Suppressor macrophage treated with lipopolysaccharide for 4 hours (primary cell): Measurements from ENCODE around the gene EIF2S2.

Source experiments
- DNase-seq: peaks from one replicate; pipeline ENCODE4 v3.0.0-alpha.2; 2020

Gene EIF2S2

DNA sequence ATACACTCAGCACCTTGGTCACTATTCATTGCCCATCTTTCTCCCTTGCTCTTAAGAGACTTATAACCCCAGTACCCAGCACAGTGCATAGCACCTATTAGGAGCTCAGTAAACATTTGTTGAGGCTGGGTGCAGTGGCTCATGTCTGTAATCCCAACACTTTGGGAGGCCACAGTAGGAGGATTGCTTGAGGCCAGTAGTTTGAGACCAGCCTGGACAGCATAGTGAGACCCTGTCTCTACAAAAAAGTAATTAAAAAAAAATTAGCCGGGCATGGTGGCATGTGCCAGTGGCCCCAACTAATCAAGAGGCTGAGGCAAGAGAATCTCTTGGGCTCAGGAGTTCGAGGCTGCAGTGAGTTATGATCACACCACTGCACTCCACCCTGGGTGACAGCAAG is 8.2 kb upstream of the EIF2S2 start:
- DNase-seq = no peak

DNA sequence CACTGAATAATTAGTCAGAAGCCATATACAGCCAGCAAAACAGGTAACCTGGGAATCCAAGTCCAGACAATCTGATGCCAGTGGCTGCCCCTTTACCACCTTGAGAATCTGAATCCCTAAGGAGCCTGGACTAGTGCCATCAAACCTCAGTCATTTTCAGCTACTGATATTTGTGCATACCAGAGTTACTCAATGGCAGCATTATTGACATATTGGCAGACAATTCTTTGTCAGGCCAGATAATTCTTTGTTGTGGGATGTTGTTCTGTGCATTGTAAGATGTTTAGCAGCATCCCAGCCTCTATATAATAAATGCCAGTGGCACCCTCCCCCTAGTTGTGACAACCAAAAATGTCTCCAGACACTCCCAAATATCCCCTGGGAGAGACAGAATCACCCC is 3.2 kb upstream of the EIF2S2 start:
- DNase-seq = no peak

GRCh38 chr20:34114809-34115208 is 2.8 kb upstream of the EIF2S2 start:
- DNase-seq = no peak

- peak; percentile 52 for DNase-seq
Measured at GRCh38 chr20:34112600-34113101, 608 bp upstream of the EIF2S2 start.

GRCh38 chr20:34110745-34111641 is 1.1 kb downstream of the EIF2S2 start:
- DNase-seq = peak; percentile 66

DNA sequence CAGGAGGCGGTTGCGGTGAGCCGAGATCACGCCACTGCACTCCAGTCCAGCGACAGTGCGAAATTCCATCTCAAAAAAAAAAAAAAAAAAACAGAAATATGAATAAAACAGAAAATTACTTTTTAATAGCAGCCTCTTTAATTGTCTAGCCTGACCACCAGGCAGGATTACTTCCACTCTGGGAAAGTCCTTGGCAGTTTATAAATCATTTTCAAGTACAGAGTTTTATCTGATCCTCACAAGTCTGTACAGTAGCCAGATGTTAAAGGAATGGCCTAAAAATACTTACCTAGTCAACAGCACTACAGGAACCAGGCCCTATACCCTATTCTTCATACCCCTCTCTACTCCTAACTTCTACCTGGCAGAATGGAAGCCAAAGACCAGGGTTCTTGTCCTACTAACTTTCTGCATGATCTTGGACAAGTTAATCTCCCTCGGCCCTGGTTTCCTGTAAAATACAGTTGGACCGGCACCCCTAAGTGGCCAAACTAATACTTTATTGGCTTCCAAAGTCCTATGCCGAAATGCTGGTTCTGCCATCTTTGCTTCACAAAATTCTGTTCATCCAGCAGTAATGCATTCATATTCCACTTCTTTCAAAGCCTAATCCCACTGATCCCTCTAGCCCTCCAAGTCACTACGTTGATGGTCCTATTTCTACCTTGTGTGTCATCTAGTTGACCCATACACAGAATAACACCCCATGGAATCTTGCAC is 1.9 kb downstream of the EIF2S2 start:
- DNase-seq = no peak

DNA sequence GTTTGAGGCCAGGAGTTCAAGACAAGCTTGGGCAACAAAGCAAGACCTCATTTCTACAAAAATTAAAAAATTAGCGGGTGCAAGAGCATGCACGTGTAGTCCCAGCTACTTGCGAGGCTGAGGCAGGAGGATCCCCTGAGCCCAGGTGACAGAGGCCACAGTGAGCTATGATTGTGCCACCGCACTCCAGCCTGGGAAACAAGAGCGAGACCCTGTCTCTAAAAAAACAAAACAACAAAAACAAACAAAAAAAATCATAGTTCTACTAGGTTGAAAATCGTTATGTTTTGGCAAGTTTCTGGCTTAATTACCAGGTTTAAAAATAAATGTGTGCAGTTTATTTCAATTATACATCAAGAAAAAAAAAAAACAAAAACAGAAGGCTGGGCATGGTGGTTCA is 2.6 kb downstream of the EIF2S2 start:
- no peak for DNase-seq

- DNase-seq = no peak
Measured at GRCh38 chr20:34108616-34109174, 3.3 kb downstream of the EIF2S2 start.

DNA sequence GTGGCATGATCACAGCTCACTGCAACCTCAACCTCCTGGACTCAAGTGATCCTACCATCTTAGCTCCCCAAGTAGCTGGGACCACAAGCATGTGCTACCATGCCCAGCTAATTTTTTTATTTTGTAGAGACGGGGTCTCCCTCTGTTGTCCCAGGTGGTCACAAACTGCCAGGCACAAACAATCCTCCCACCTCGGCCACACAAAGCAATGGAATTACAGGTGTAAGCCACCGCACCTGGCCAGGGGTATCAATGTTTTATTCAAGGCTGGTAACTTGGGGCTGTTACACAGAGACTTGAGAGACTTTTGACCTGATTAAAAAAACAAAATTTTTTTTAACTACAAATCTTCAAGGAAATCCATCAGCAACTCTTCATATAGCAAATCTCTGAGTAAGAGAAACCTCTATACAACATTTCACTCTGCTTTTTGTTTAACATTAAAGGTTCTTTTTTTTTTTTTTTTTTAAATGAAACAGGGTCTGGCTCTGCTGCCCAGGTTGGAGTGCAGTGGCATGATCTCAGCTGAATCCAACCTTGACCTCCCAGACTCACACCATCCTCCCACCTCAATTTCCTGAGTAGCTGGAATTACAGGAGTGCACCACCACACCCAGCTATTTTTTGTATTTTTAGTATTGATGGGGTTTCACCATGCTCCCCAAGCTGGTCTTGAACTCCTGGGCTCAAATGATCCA is 5.9 kb downstream of the EIF2S2 start:
- no peak for DNase-seq

DNA sequence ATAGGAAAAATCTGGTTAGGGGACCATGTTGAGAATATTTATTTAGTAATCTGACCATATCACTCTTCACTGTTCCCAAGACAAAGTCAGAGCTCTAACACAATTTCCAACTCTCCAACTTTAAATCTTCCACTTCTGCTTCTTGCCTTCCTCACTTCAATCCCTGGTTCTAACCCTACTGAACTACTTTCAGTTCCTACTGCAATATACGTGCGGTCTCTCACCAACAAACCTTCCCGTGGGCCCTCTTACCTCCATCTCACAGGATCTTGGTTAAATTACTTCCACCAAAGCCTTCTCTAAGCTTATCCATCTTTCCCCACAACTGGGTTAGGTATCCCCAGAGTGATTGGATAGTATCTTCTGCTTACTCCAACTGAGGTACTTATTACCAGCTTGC is 8.0 kb downstream of the EIF2S2 start:
- peak; percentile 31 for DNase-seq

GRCh38 chr20:34102342-34102741 is 9.7 kb downstream of the EIF2S2 start:
- no peak for DNase-seq

DNA sequence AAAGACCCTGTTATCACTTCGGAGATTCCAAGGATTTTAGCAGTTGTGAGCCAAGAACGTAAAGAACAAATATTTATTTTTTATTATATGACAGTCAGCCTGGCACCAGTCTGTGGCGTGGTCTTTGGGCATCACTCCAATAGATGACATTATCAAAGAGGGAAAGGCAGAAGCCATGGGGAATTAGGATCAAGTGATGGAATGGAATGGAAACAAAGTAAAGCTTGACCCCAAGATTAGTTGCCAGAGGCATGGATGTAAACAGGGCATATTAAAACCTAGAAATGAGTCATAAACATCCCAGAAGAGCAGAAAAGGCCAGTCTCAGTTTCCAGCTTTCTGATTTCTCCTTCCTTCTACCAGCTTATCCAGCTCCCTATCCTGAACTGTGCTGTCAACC is 11.5 kb downstream of the EIF2S2 start:
- no peak for DNase-seq

GRCh38 chr20:34099675-34100074 is 12.4 kb downstream of the EIF2S2 start:
- DNase-seq = no peak

- DNase-seq = no peak
Measured at GRCh38 chr20:34098570-34098969, 13.5 kb downstream of the EIF2S2 start.

GRCh38 chr20:34096699-34097444 is 15.2 kb downstream of the EIF2S2 start:
- DNase-seq = no peak

- no peak for DNase-seq
Measured at GRCh38 chr20:34095825-34096224, 16.2 kb downstream of the EIF2S2 start.

GRCh38 chr20:34093895-34094294 is 18.1 kb downstream of the EIF2S2 start:
- DNase-seq = no peak

- DNase-seq = no peak
Measured at GRCh38 chr20:34091637-34092200, 20.3 kb downstream of the EIF2S2 start.

DNA sequence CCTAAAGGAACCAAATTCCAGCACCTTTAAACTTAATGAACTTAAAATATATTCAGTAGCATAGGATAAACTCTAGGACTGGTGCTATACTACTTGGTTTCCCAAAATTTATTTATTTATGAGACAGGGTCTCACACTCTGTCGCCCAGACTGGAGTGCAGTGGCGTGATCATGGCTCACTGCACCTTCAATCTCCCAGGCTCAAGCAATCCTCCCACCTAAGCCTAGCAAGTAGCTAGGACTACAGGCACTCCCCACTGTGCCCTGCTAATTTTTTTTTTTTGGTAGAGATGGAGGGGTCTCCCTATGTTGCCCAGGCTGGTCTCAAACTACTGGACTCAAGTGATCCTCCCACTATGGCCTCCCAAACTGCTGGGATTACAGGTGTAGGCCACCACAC is 21.4 kb downstream of the EIF2S2 start:
- DNase-seq = no peak

GRCh38 chr20:34089655-34090345 is 22.2 kb downstream of the EIF2S2 start:
- no peak for DNase-seq

GRCh38 chr20:34089175-34089479 is 22.9 kb downstream of the EIF2S2 start:
- DNase-seq = no peak
